Large intestine (tissue), 3 donors: Measurements from ENCODE around the gene OR2H1. TPM values are rescaled to one million over a fixed set of nuclear protein-coding genes. Genes with fewer than 3 reads are reported as not detected.

Experiments
- DNase-seq, 2 donors: peaks; one replicate each; pipeline versions ENCODE4 v3.0.0 to v3.0.0-alpha.2; 2013
- H3K27ac ChIP-seq: one replicate; pipeline ENCODE4 v1.5.1; 2013; ENCODE audit warnings: low read length
- H3K27me3 ChIP-seq: 2 replicates; pipeline ENCODE4 v1.6.1; 2013; ENCODE audit warnings: low read length; ENCODE audit not compliant: control insufficient read depth, insufficient read depth
- H3K36me3 ChIP-seq: 2 replicates; pipeline ENCODE4 v1.6.1; 2013; ENCODE audit warnings: low read length; ENCODE audit not compliant: control insufficient read depth, insufficient read depth
- H3K4me1 ChIP-seq: one replicate; pipeline ENCODE4 v1.6.1; 2013; ENCODE audit warnings: low read length; ENCODE audit not compliant: control insufficient read depth, insufficient read depth
- H3K4me3 ChIP-seq: one replicate; pipeline ENCODE4 v1.5.1; 2013; ENCODE audit warnings: low read length
- H3K9me3 ChIP-seq: one replicate; pipeline ENCODE4 v1.6.1; 2013; ENCODE audit warnings: mild to moderate bottlenecking, low read depth, low read length, moderate library complexity; ENCODE audit not compliant: control insufficient read depth
- WGBS: methylation state at CpG from one replicate; pipeline ENCODE4 v1.1.5; 2013; ENCODE audit warnings: low lambda C conversion rate; ENCODE audit not compliant: insufficient coverage; 5-methylcytosine and 5-hydroxymethylcytosine counted together
- polyA plus RNA-seq: library from polyadenylated mRNA; unstranded; fragments of 120-200 nt; gene quantifications from one replicate; pipeline ENCODE4 v1.2.1, GENCODE V29; 2013

OR2H1 gene
- polyA plus RNA-seq, 1 donor = not detected

- no CpG with 5 or more reads among the region's 2 CpGs for WGBS
- no peak for DNase-seq
- Histone ChIP-seq H3K36me3 (no peaks in the 10 kb centered on the region), H3K4me3 (no peak overlapping the region), H3K27me3 (no peaks in the 10 kb centered on the region), H3K9me3 (no peaks in the 10 kb centered on the region), H3K4me1 (no peaks in the 10 kb centered on the region), H3K27ac (no peak overlapping the region)
These were observed 22.6 kb downstream of the OR2H1 start for GRCh38 chr6:29479560-29479959.

GRCh38 chr6:29483186-29483585, 26.2 kb downstream of the OR2H1 start:
- no peak for DNase-seq
- no peaks in the 10 kb centered on the region for H3K4me1 ChIP-seq
- 100% methylated on average over 2 of the region's 3 CpGs for WGBS

GRCh38 chr6:29483735-29484134, 26.8 kb downstream of the OR2H1 start:
- no peak overlapping the region for H3K27ac ChIP-seq
- H3K27me3 ChIP-seq = no peaks in the 10 kb centered on the region
- no peak overlapping the region for H3K4me3 ChIP-seq
- no peaks in the 10 kb centered on the region for H3K36me3 ChIP-seq
- no peak for DNase-seq
- WGBS = 44% methylated on average over 1 of the region's 1 CpG
- H3K4me1 ChIP-seq = no peaks in the 10 kb centered on the region
- H3K9me3 ChIP-seq = no peaks in the 10 kb centered on the region

More at GRCh38 chr6:29483186-29483585, 26.2 kb downstream of the OR2H1 start:
- no peak overlapping the region for H3K4me3 ChIP-seq
- no peaks in the 10 kb centered on the region for H3K36me3 ChIP-seq
- no peaks in the 10 kb centered on the region for H3K27me3 ChIP-seq
- no peak overlapping the region for H3K27ac ChIP-seq
- H3K9me3 ChIP-seq = no peaks in the 10 kb centered on the region

GRCh38 chr6:29486577-29486976, 29.6 kb downstream of the OR2H1 start:
- no CpG with 5 or more reads among the region's 4 CpGs for WGBS
- Histone ChIP-seq H3K27me3 (no peaks in the 10 kb centered on the region), H3K27ac (no peak overlapping the region), H3K9me3 (no peaks in the 10 kb centered on the region), H3K4me3 (no peak overlapping the region), H3K36me3 (no peaks in the 10 kb centered on the region), H3K4me1 (no peaks in the 10 kb centered on the region)
- no peak for DNase-seq

GRCh38 chr6:29487131-29487530, 30.2 kb downstream of the OR2H1 start:
- DNase-seq = no peak
- no CpG with 5 or more reads among the region's 5 CpGs for WGBS
- no peak overlapping the region for H3K4me3 ChIP-seq
- no peaks in the 10 kb centered on the region for H3K4me1 ChIP-seq
- no peaks in the 10 kb centered on the region for H3K9me3 ChIP-seq
- no peaks in the 10 kb centered on the region for H3K36me3 ChIP-seq
- H3K27ac ChIP-seq = no peak overlapping the region
- H3K27me3 ChIP-seq = no peaks in the 10 kb centered on the region

- Histone ChIP-seq H3K27ac (no peak within 1 kb of the TSS), H3K4me1 (no peaks in the 10 kb centered on the region), H3K9me3 (no peaks in the 10 kb centered on the region), H3K36me3 (no peaks in the 10 kb centered on the region), H3K27me3 (no peaks in the 10 kb centered on the region), H3K4me3 (no peak within 1 kb of the TSS)
- WGBS = no CpG with 5 or more reads among the region's 2 CpGs
- DNase-seq = no peak
These were observed 30.7 kb downstream of the OR2H1 start, which contains the start of gene MAS1L for GRCh38 chr6:29487660-29488059. TSS of gene MAS1L (minus strand) at chr6:29487956. CDS start at chr6:29487902, 54 bp downstream.

GRCh38 chr6:29488874-29489273, 31.9 kb downstream of the OR2H1 start:
- no peaks in the 10 kb centered on the region for H3K36me3 ChIP-seq
- DNase-seq = no peak
- H3K9me3 ChIP-seq = no peaks in the 10 kb centered on the region
- no peaks in the 10 kb centered on the region for H3K4me1 ChIP-seq
- H3K27me3 ChIP-seq = no peaks in the 10 kb centered on the region
- H3K4me3 ChIP-seq = no peak overlapping the region
- H3K27ac ChIP-seq = no peak overlapping the region

GRCh38 chr6:29489286-29489685, 32.3 kb downstream of the OR2H1 start:
- H3K27me3 ChIP-seq = peaks cover under 1% of the 10 kb centered on the region
- 100% methylated on average over 4 of the region's 8 CpGs for WGBS
- no peak overlapping the region for H3K27ac ChIP-seq
- no peaks in the 10 kb centered on the region for H3K36me3 ChIP-seq
- no peaks in the 10 kb centered on the region for H3K9me3 ChIP-seq
- H3K4me3 ChIP-seq = no peak overlapping the region
- no peaks in the 10 kb centered on the region for H3K4me1 ChIP-seq
- DNase-seq = no peak

- Histone ChIP-seq H3K4me1 (no peaks in the 10 kb centered on the region), H3K27me3 (peaks cover 2% of the 10 kb centered on the region), H3K9me3 (no peaks in the 10 kb centered on the region), H3K36me3 (no peaks in the 10 kb centered on the region), H3K4me3 (no peak overlapping the region), H3K27ac (no peak overlapping the region)
- DNase-seq = no peak
- 100% methylated on average over 2 of the region's 3 CpGs for WGBS
These were observed 33.1 kb downstream of the OR2H1 start for GRCh38 chr6:29490055-29490454.

- Histone ChIP-seq H3K4me3 (no peak overlapping the region), H3K9me3 (no peaks in the 10 kb centered on the region), H3K36me3 (no peaks in the 10 kb centered on the region), H3K4me1 (no peaks in the 10 kb centered on the region), H3K27ac (no peak overlapping the region), H3K27me3 (peaks cover 2% of the 10 kb centered on the region)
- WGBS = no CpG with 5 or more reads among the region's 2 CpGs
- no peak for DNase-seq
These were observed 33.6 kb downstream of the OR2H1 start for GRCh38 chr6:29490552-29490951.

- H3K36me3 ChIP-seq = no peaks in the 10 kb centered on the region
- peaks cover 2% of the 10 kb centered on the region for H3K27me3 ChIP-seq
- WGBS = 90% methylated on average over 3 of the region's 4 CpGs
- no peak overlapping the region for H3K4me3 ChIP-seq
- no peaks in the 10 kb centered on the region for H3K4me1 ChIP-seq
- H3K27ac ChIP-seq = no peak overlapping the region
- no peak for DNase-seq
- no peaks in the 10 kb centered on the region for H3K9me3 ChIP-seq
These were observed 34.6 kb downstream of the OR2H1 start for GRCh38 chr6:29491574-29491973.
